GM12878 (cell line): ENCODE measurements around the gene VPS33B. TPM values are rescaled to one million over a fixed set of nuclear protein-coding genes. Genes with fewer than 3 reads are reported as not detected.

Experiments used
- ATAC-seq: fragments of 200-7000 bp; cut with Tn5 transposase; 3 replicates; pipeline ENCODE4 v1.9.1; 2020; ENCODE audit warnings: mild to moderate bottlenecking, moderate library complexity
- BruUV-seq: library from RNA; stranded (reverse); fragments of 400-500 nt; replicated peaks from 2 replicates; lab custom pipeline; 2021; lab: Mats Ljungman, UMichigan
- CTCF ChIA-PET: fragments of 300-600 bp; sonication (Branson Sonifier 250); formaldehyde crosslinking; extraction: SDS; loops from one replicate; lab custom pipeline; 2021; ENCODE audit warnings: inconsistent platforms; lab: Yijun Ruan, JAX
- POLR2A ChIA-PET: fragments of 350-600 bp; formaldehyde crosslinking; extraction: SDS; loops from one replicate; lab custom pipeline; 2021; ENCODE audit warnings: inconsistent platforms; lab: Charles Lee
- RAD21 ChIA-PET: fragments of 300-600 bp; sonication (Branson Sonifier 250); formaldehyde crosslinking; loops from one replicate; lab custom pipeline; 2023; ENCODE audit warnings: antibody characterized with exemption; ENCODE audit not compliant: unreplicated experiment; lab: Charles Lee
- SMC1A ChIA-PET: fragments of 300-600 bp; sonication (Branson Sonifier 250); formaldehyde crosslinking; loops from one replicate; lab custom pipeline; 2023; ENCODE audit not compliant: unreplicated experiment, uncharacterized antibody; lab: Charles Lee
- DNase-seq: peaks from one replicate; pipeline ENCODE4 v3.0.0-alpha.2; 2011; ENCODE audit warnings: low read depth, low spot score
- FAIRE-seq: peaks from 3 replicates; lab custom pipeline; 2011; peaks lifted over from hg19 to GRCh38; lab: Jason Lieb, UNC
- H2AFZ ChIP-seq: 2 replicates; pipeline ENCODE4 v1.6.0; 2011; ENCODE audit warnings: low read depth, low read length, control low read depth; ENCODE audit not compliant: control insufficient read depth
- H3K27ac ChIP-seq: 2 replicates; pipeline ENCODE4 v1.5.1; 2011; ENCODE audit warnings: control low read depth; ENCODE audit not compliant: control insufficient read depth, insufficient read depth
- H3K27me3 ChIP-seq, 2 experiments: replicated peaks in 1 of 2; 2 replicates each; pipeline versions ENCODE4 v1.6.0 to v1.6.1; 2011; ENCODE audit warnings: low read length in 1 of 2; ENCODE audit not compliant: control insufficient read depth in 2 of 2, insufficient read depth in 2 of 2
- H3K36me3 ChIP-seq, 2 experiments: 2 replicates each; pipeline ENCODE4 v1.5.1; 2011; ENCODE audit warnings: low read length in 1 of 2; ENCODE audit not compliant: control insufficient read depth in 2 of 2, insufficient read depth in 2 of 2
- H3K4me1 ChIP-seq: 2 replicates; pipeline ENCODE4 v1.6.1; 2011; ENCODE audit warnings: mild to moderate bottlenecking, low read length, moderate library complexity, mixed read lengths; ENCODE audit not compliant: control insufficient read depth, insufficient read depth
- H3K4me2 ChIP-seq: 2 replicates; pipeline ENCODE4 v1.6.0; 2011; ENCODE audit warnings: control low read depth; ENCODE audit not compliant: control insufficient read depth, insufficient read depth
- H3K4me3 ChIP-seq: fragments of 200-600 bp; sonication (generic); 2 replicates; pipeline ENCODE4 v1.5.1; 2016
- H3K79me2 ChIP-seq: 2 replicates; pipeline ENCODE4 v1.6.0; 2011; ENCODE audit warnings: low read length; ENCODE audit not compliant: control insufficient read depth, insufficient read depth
- H3K9ac ChIP-seq: 2 replicates; pipeline ENCODE4 v1.8.0; 2011; ENCODE audit warnings: low read length, control low read depth, mixed read lengths; ENCODE audit not compliant: control insufficient read depth, insufficient read depth
- H3K9me3 ChIP-seq: replicated peaks from 3 replicates; pipeline ENCODE4 v1.5.1; 2011; ENCODE audit warnings: mild to moderate bottlenecking, low read length; ENCODE audit not compliant: control insufficient read depth, insufficient read depth
- H4K20me1 ChIP-seq: 2 replicates; pipeline ENCODE4 v1.6.0; 2011; ENCODE audit not compliant: control insufficient read depth, insufficient read depth
- EZH2 ChIP-seq: IDR thresholded peaks from 2 replicates; pipeline ENCODE4 v1.6.1; 2012; ENCODE audit warnings: low read depth, mild to moderate bottlenecking, control low read depth, inconsistent platforms, low read length, borderline replicate concordance; ENCODE audit not compliant: control insufficient read depth
- HDAC2 ChIP-seq: fragments of 200-600 bp; sonication (generic); IDR thresholded peaks from 2 replicates; pipeline ENCODE4 v1.6.1; 2017
- NRF1 ChIP-seq: conservative IDR thresholded peaks from 2 replicates; pipeline ENCODE4 v1.6.1; 2011; ENCODE audit warnings: mild to moderate bottlenecking, low read depth, low read length, improper control_type of control experiment
- SIN3A ChIP-seq: IDR thresholded peaks from 2 replicates; pipeline ENCODE4 v1.6.1; 2012; ENCODE audit warnings: low read depth, low read length, improper control_type of control experiment
- SMAD5 ChIP-seq: IDR thresholded peaks from 2 replicates; pipeline ENCODE4 v1.6.1; 2016; ENCODE audit warnings: antibody characterized with exemption, low read depth
- STAT3 ChIP-seq: IDR thresholded peaks from 2 replicates; pipeline ENCODE4 v1.6.1; 2011; ENCODE audit warnings: low read depth, low read length, improper control_type of control experiment
- WGBS: methylation state at CpG from one replicate; pipeline ENCODE4 v1.1.6; 2016; ENCODE audit warnings: low lambda C conversion rate; ENCODE audit not compliant: insufficient replicate concordance, insufficient coverage; ENCODE audit errors: missing lambda C conversion rate; 5-methylcytosine and 5-hydroxymethylcytosine counted together
- in situ Hi-C: fragments of 300-500 bp; cut with MboI; formaldehyde crosslinking; loops from 9 replicates; pipeline ENCODE4 v1.14.3; 2018; ENCODE audit warnings: mixed read lengths
- intact Hi-C: fragments of 100-400 bp; cut with micrococcal nuclease; formaldehyde crosslinking; loops from one replicate; pipeline ENCODE4 v1.14.2; 2022; ENCODE audit not compliant: unreplicated experiment
- polyA plus RNA-seq, 11 experiments: library from polyadenylated mRNA; depleted of rRNA in 4 of 11; unstranded in 6 of 11; stranded (reverse) in 5 of 11; fragments of >200 nt; fragmentation: Nextera tagmentation in 4 of 11; fragmentation: Illumina TruSeq in 1 of 11; extraction: Ambion mirVana in 4 of 11; extraction: Trizol in 1 of 11; gene quantifications; 1 replicate in 1 of 11; 2 replicates in 10 of 11; pipeline versions ENCODE4 v1.2.1 to v1.2.3, GENCODE V29; 2011 to 2016; ENCODE audit warnings: inconsistent platforms in 2 of 11, missing spikeins in 2 of 11, low read depth in 1 of 11
- total RNA-seq, 4 experiments: library from RNA; depleted of rRNA in 3 of 4; stranded (reverse); fragments of >200 nt in 3 of 4; fragmentation: Illumina TruSeq in 1 of 4; extraction: Trizol in 1 of 4; gene quantifications; 2 replicates each; pipeline versions ENCODE4 v1.2.1 to v1.2.3, GENCODE V29; 2013 to 2021
- TF ChIP-seq, protein P1 (sequence below): IDR thresholded peaks from 2 replicates; pipeline ENCODE4 v1.6.1; 2012; ENCODE audit warnings: low read depth, low read length, improper control_type of control experiment

The VPS33B gene
- total and polyA plus RNA-seq, 10 of the 15 experiments (the other 5 are each of a cell fraction or from before 2014, with no cell fraction given), result 11.4 to 21.5 (median 15.2) TPM

DNA sequence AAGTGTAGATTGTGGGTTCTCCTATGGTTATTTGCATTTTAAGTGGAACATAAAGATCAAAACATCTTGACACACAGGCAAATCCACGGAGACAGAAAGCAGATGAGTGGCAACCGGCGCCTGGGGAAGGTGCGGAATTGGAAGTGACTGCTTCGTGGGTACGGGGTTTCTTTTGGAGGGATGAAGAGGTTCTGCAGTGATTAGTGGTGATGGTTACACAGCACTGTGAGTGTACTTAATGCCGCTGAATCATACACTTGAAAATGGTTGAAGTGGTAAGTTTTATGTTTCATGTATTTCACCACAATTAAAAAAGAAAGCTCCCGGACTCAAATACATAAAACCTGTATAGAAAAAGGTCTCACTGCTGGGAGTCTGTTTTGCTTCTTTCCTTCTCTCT lies 18.5 kb upstream of the VPS33B start:
- Histone ChIP-seq H3K79me2 (no peaks in the 10 kb centered on the region), H3K36me3 (no peaks in the 10 kb centered on the region), H3K4me3 (no peak overlapping the region), H3K4me1 (no peaks in the 10 kb centered on the region), H3K9me3 (no peaks in the 10 kb centered on the region), H3K27ac (no peak overlapping the region), H3K4me2 (no peak overlapping the region), H2AFZ (no peak overlapping the region), H3K9ac (no peak overlapping the region), H3K27me3 (no peaks in the 10 kb centered on the region), H4K20me1 (no peaks in the 10 kb centered on the region)
- CTCF ChIA-PET, result interaction anchor here (1.4 to 1.8 kb wide), 4 partner anchors 8 to 84 kb away, joined by 4 to 6 read pairs (median 4); no protein-coding TSS in a partner anchor
- POLR2A ChIA-PET, result no interaction called here
- in situ Hi-C loops (no loop called here), intact Hi-C loops (no loop called here)
- FAIRE-seq (no peak), DNase-seq (no peak), ATAC-seq (no peak)
- TF ChIP-seq SMAD5 (no peak), STAT3 (no peak), SIN3A (no peak), HDAC2 (no peak), NRF1 (no peak), EZH2 (no peak)
- TF ChIP-seq, protein P1, sequence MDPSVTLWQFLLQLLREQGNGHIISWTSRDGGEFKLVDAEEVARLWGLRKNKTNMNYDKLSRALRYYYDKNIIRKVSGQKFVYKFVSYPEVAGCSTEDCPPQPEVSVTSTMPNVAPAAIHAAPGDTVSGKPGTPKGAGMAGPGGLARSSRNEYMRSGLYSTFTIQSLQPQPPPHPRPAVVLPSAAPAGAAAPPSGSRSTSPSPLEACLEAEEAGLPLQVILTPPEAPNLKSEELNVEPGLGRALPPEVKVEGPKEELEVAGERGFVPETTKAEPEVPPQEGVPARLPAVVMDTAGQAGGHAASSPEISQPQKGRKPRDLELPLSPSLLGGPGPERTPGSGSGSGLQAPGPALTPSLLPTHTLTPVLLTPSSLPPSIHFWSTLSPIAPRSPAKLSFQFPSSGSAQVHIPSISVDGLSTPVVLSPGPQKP, result no peak
- RAD21 ChIA-PET, result interaction anchor here (1.6 kb wide), 1 partner anchor 109 kb away, joined by 3 read pairs; no protein-coding TSS in a partner anchor
- SMC1A ChIA-PET, result interaction anchor here (0.6 to 0.9 kb wide), 2 partner anchors 9 to 219 kb away, joined by 3 read pairs; no protein-coding TSS in a partner anchor
- 57% methylated on average over 8 of the region's 8 CpGs for WGBS
- no TSS peak for BruUV-seq
